DMS79 treated with DMSO at 0.1 percent for 48 hours (cell line): Measurements from ENCODE around the gene BEST3.
"Not testable (repeated sequence)": the region's sequence is repeated elsewhere in the genome, so short reads cannot be mapped to it uniquely, and the experiment has no call there.

ENCODE experiments used
- DNase-seq: peaks from one replicate; lab custom pipeline; 2025; lab: John Stamatoyannopoulos, UW

The BEST3 gene

GRCh38 chr12:69688021-69688420 lies 11.1 kb downstream of the BEST3 start:
- no peak for DNase-seq

GRCh38 chr12:69687390-69687789 lies 11.7 kb downstream of the BEST3 start:
- no peak for DNase-seq

- no peak for DNase-seq
These were observed 12.4 kb downstream of the BEST3 start for GRCh38 chr12:69686731-69687130.

- no peak for DNase-seq
These were observed 13.3 kb downstream of the BEST3 start for GRCh38 chr12:69685810-69686209.

GRCh38 chr12:69684466-69684865 lies 14.6 kb downstream of the BEST3 start:
- no peak for DNase-seq

- DNase-seq, result no peak
These were observed 16.9 kb downstream of the BEST3 start for GRCh38 chr12:69682110-69682755.

- DNase-seq, result no peak
These were observed 20.0 kb downstream of the BEST3 start for GRCh38 chr12:69679119-69679518.

- DNase-seq, result no peak
These were observed 22.7 kb downstream of the BEST3 start for GRCh38 chr12:69676257-69677012.

GRCh38 chr12:69672195-69672594 lies 26.9 kb downstream of the BEST3 start:
- DNase-seq, result no peak

GRCh38 chr12:69671597-69671996 lies 27.5 kb downstream of the BEST3 start:
- peak; percentile 73 for DNase-seq

- DNase-seq, result no peak
These were observed 32.3 kb downstream of the BEST3 start for GRCh38 chr12:69666798-69667197.

GRCh38 chr12:69664930-69665377 lies 34.1 kb downstream of the BEST3 start:
- DNase-seq, result not testable (repeated sequence)

- DNase-seq, result no peak
These were observed 35.4 kb downstream of the BEST3 start for GRCh38 chr12:69663726-69664125.

GRCh38 chr12:69662764-69663163 lies 36.3 kb downstream of the BEST3 start:
- no peak for DNase-seq

- DNase-seq, result no peak
These were observed 37.7 kb downstream of the BEST3 start for GRCh38 chr12:69661386-69661785.

GRCh38 chr12:69660164-69660863 lies 38.8 kb downstream of the BEST3 start:
- DNase-seq, result no peak

- DNase-seq, result no peak
These were observed 40.9 kb downstream of the BEST3 start for GRCh38 chr12:69658203-69658602.

GRCh38 chr12:69657376-69658137 lies 41.5 kb downstream of the BEST3 start:
- DNase-seq, result no peak

- no peak for DNase-seq
These were observed 43.3 kb downstream of the BEST3 start for GRCh38 chr12:69655616-69656340.

- DNase-seq, result no peak
These were observed 45.4 kb downstream of the BEST3 start for GRCh38 chr12:69653703-69654102.

- DNase-seq, result no peak
These were observed 47.2 kb downstream of the BEST3 start for GRCh38 chr12:69651922-69652321.

- DNase-seq, result no peak
These were observed 49.6 kb downstream of the BEST3 start for GRCh38 chr12:69649529-69649928.
